ENCODE results near the gene TUBE1. TPM values are rescaled to one million over a fixed set of nuclear protein-coding genes. Genes with fewer than 3 reads are reported as not detected.

TUBE1 gene
- total RNA-seq, 1 donor from 2014 or later: 13.2 TPM

DNA sequence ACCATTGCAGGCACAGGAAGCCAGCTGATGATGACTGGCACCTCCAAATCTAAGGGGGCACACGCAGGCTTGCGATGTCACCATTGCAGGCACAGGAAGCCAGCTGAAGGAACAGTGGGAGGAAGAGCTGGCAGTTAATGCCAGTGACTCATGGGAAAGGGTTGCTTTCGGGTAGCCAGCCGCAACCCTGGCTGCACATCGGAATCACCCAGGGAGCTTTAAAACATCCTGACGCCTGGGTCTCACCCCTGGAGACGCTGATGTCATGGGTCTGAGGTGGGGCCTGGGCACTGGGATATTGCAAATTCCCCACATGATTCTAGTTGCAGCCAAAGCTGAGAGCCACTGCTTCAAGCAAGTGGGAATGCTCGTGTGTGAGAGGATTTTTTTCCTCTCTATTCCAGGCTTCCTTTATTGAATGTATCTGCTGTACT lies 49.5 kb downstream of the TUBE1 start:
- DNase-seq (ENCODE audit: extremely low read depth, low read depth, low spot score): peak; percentile 77

DNA sequence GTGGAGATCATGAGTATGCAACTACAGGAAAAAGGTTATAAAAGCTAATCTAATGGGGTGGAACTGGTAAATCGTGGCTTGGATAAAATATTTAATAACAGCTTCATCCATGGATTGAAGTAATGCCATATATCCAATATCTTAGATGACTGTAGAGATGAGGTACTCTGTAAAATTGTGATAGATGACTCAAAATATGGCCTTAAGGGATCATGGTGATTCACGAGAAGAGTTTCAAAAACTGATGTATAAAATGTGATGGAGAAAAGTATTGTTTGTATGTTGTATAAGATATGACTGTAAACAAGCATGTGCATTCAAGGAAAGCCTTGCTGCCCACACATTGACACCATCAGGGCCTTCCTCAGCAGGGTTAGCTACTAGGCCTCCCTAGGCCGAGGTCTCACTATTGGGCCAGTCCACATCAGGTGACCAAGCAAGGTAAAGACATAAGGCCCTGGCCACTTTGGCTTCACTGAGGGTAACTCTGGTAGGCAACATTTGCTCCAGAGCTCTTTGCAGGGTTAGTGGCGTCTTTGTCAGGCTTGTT lies 51.1 kb downstream of the TUBE1 start:
- no peak for DNase-seq (ENCODE audit: extremely low read depth, low read depth, low spot score)

GRCh38 chr6:112034616-112034995 lies 52.7 kb downstream of the TUBE1 start:
- DNase-seq (ENCODE audit: extremely low read depth, low read depth, low spot score): no peak

DNA sequence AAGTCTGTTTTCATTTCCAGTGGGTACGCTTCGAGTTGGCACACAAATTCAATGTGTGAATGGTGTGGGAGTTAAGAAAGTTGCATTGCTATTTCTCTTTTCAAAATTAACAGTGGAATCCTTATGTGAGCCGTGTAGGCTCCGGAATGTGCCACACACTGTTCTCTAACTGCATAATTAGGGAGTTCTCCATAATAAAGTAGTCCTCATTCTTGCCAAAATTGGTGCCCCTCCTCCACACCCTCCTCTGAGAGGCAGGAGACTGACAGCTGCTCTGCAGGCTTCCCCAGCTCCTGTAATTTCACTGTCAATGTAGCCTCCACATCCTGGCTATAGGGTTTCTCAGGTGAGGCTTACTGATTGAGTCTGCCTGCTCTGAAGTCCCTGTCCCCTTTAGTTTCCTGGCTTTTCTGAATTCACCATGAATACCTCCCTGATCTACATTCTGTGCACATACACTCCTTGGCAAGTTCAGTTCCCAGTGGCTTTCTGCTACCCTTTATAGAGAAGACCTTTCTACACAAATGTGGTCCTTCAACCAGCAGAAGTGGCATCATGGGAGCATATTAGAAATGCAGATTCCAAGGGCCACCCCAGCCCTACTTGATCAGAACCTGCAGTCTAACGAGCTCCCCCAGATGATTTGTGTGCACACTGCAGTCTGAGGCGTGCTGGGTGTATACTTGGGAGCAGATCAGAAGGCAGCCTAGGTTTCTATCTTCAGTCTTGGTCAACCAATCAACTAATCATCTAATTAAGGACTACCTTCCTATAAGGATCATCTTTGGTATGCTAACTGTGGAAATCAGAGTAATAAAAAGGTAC lies 53.3 kb downstream of the TUBE1 start:
- DNase-seq (ENCODE audit: extremely low read depth, low read depth, low spot score): no peak

GRCh38 chr6:112032728-112033127 lies 54.6 kb downstream of the TUBE1 start:
- DNase-seq (ENCODE audit: extremely low read depth, low read depth, low spot score): no peak

GRCh38 chr6:112031960-112032359 lies 55.3 kb downstream of the TUBE1 start:
- no peak for DNase-seq (ENCODE audit: extremely low read depth, low read depth, low spot score)

- DNase-seq (ENCODE audit: extremely low read depth, low read depth, low spot score): no peak
Observed at GRCh38 chr6:112030961-112031660, 56.2 kb downstream of the TUBE1 start.

- no peak for DNase-seq (ENCODE audit: extremely low read depth, low read depth, low spot score)
Observed at GRCh38 chr6:112030206-112030960, 56.9 kb downstream of the TUBE1 start.

DNA sequence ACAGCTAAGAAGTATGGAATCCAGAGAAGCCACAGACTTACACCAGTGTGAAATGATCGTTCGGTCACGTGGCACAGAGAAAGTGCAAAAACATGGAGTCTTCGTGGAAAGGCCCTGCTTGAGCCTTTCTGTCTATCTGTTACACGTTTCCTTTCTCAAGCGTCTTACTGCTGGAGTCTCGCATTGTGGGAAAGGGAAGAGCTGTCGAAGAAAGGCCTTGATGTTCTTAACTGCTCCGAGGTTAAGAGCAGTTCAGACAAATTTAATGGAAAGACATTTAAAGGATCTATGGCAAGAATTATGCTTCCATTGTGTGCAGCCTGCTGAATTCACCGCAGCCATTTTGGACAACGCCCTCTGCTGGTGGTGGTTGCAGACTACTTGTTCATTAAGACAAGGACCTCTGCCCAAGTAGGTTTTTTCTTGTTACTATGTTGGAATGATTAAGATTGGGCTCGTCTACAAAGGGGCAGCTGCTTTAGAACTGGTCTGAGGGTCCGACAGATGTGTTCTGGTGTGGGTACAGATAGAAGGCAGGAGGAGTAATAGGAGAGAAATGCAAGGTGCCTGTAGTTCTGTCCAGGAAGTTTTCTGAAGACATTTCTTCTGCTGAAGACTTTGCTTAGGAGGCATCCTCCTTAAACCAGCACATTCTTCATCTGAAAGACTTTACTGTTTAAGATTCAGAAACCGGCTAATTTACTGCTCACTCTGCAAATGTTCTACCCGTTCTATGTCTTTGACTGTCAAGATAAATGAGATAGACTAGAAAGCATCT lies 58.0 kb downstream of the TUBE1 start:
- DNase-seq (ENCODE audit: extremely low read depth, low read depth, low spot score): no peak

GRCh38 chr6:112027942-112028674 lies 59.2 kb downstream of the TUBE1 start:
- DNase-seq (ENCODE audit: extremely low read depth, low read depth, low spot score): no peak

- no peak for DNase-seq (ENCODE audit: extremely low read depth, low read depth, low spot score)
Observed at GRCh38 chr6:112026933-112027332, 60.3 kb downstream of the TUBE1 start.

DNA sequence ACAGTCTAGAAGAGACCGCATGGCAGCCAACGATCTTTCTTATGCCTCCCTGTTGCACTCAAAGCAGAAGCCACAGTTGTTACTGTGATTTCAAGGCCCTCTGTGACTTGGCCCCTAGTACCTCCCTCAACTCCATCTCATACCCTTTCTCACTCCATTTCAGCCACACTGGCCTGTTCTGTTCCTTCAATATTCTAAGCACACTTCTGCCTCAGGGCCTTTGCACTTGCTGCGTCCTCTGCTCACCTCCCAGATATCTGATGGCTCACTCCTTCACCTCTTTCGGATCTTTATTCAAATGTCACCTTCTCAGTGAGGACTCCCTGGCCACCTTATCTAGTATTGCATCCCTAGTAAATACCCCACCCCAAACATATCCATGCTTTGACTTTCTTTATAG lies 62.8 kb downstream of the TUBE1 start:
- DNase-seq (ENCODE audit: extremely low read depth, low read depth, low spot score): no peak

DNA sequence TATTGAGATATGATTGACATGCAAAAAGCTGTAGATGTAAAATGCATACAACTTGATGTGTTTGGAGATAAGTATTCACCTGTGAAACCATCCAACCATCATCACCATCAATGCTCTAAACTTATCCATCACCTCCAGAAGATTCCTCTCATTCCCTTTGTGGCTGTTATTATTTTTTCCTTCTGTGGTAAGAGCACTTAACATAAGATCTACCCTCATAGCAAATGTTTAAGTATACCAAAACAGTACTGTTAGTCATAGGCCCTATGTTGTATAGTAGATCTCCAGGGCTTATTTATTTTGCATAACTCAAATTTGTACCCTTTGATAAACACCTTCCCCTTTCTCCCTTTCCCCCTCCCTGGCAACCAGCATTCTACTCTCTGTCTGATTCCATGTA lies 64.5 kb downstream of the TUBE1 start:
- no peak for DNase-seq (ENCODE audit: extremely low read depth, low read depth, low spot score)

DNA sequence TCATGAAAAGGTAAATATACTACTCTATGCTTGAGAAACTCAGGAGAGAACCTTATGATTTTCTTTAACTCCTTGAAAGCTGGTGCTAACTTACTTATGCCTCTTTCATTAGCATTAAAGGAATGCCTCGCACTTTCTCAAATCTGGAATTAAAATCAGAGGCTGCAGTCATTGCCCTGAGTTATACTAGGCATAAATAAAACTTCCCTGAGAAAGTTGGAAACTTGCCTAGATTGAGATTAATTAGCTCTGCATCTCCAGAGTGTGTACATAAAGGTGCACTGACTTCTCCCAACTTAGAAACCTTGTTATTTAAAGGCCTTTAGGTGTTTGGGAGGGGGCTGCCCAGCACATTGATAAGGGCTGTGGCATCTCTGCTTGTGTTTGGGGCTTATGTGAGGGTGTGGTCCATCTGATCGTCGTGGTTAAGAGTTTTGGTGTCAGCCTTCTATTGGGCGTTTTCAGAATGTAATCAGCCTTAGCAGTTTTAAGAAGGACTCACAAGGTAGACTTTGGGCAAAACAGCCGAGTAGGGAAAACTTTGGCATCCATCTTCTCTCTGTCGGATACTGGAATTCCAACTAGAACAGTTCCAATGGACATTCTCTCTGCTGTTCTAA lies 65.5 kb downstream of the TUBE1 start:
- no peak for DNase-seq (ENCODE audit: extremely low read depth, low read depth, low spot score)

Other genes starting within 250 kb of the TUBE1 start
- 181 and 208 TPM in 2 replicates for gene FYN, start 214.0 kb downstream of the TUBE1 start, total RNA-seq
- not detected in 2 replicates for gene CCN6, start 33.4 kb downstream of the TUBE1 start, total RNA-seq
- 6.2 and 29.2 TPM in 2 replicates for gene FAM229B, start 109 bp upstream of the TUBE1 start, total RNA-seq
- gene LAMA4, start 167.1 kb upstream of the TUBE1 start, total RNA-seq: 503 and 840 TPM in 2 replicates